ENCODE measurements around the gene PTPRD.

GRCh38 chr9:9747787-9748186 lies 865.0 kb downstream of the PTPRD start:
- TF ChIP-seq, protein P1, sequence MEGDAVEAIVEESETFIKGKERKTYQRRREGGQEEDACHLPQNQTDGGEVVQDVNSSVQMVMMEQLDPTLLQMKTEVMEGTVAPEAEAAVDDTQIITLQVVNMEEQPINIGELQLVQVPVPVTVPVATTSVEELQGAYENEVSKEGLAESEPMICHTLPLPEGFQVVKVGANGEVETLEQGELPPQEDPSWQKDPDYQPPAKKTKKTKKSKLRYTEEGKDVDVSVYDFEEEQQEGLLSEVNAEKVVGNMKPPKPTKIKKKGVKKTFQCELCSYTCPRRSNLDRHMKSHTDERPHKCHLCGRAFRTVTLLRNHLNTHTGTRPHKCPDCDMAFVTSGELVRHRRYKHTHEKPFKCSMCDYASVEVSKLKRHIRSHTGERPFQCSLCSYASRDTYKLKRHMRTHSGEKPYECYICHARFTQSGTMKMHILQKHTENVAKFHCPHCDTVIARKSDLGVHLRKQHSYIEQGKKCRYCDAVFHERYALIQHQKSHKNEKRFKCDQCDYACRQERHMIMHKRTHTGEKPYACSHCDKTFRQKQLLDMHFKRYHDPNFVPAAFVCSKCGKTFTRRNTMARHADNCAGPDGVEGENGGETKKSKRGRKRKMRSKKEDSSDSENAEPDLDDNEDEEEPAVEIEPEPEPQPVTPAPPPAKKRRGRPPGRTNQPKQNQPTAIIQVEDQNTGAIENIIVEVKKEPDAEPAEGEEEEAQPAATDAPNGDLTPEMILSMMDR (IDR thresholded peaks at IDR 0.05 in 4 of 5, conservative IDR thresholded peaks at IDR 0.05 in 1 of 5): no peak
- no peak for TF ChIP-seq POLR2A (IDR thresholded peaks at IDR 0.05)
